Endothelial cell of umbilical vein (primary cell): ENCODE data around the gene TMEM120A. TPM values are rescaled to one million over a fixed set of nuclear protein-coding genes. Genes with fewer than 3 reads are reported as not detected.
A peak's percentile ranks its signal among the peaks of the same experiment; 100 is the strongest.
"Not testable (repeated sequence)": the region's sequence is repeated elsewhere in the genome, so short reads cannot be mapped to it uniquely, and the experiment has no call there.

Source experiments
- BruUV-seq: library from RNA; stranded (reverse); fragments of 400-500 nt; replicated peaks from 2 replicates; lab custom pipeline; 2021; lab: Mats Ljungman, UMichigan
- CTCF ChIA-PET: fragments of 300-600, 350-600 bp; sonication (Branson Sonifier 250); formaldehyde crosslinking; loops from one replicate; lab custom pipeline; 2021; ENCODE audit warnings: antibody characterized with exemption, inconsistent platforms; lab: Charles Lee
- POLR2A ChIA-PET: fragments of 300-600, 350-600 bp; sonication (Branson Sonifier 250); formaldehyde crosslinking; loops from one replicate; lab custom pipeline; 2021; ENCODE audit warnings: antibody characterized with exemption, inconsistent platforms; lab: Charles Lee
- DNase-seq: peaks from one replicate; pipeline ENCODE4 v3.0.0-alpha.2; 2011; ENCODE audit warnings: low read depth, low spot score
- FAIRE-seq: peaks from 2 replicates; lab custom pipeline; 2011; peaks lifted over from hg19 to GRCh38; lab: Jason Lieb, UNC
- H2AFZ ChIP-seq: 2 replicates; pipeline ENCODE4 v1.6.0; 2012; ENCODE audit warnings: low read depth, low read length, control low read depth, inconsistent platforms
- H3K27ac ChIP-seq: 2 replicates; pipeline ENCODE4 v1.5.1; 2011; ENCODE audit warnings: low read depth, mild to moderate bottlenecking, control low read depth, low read length, moderate library complexity; ENCODE audit not compliant: insufficient read depth
- H3K27me3 ChIP-seq, 2 experiments: 2 replicates each; pipeline versions ENCODE4 v1.6.0 to v1.6.1; 2011; ENCODE audit warnings: low read length in 2 of 2, mixed read lengths in 1 of 2; ENCODE audit not compliant: control insufficient read depth in 2 of 2, insufficient read depth in 2 of 2
- H3K36me3 ChIP-seq, 2 experiments: 2 replicates in 1 of 2; 3 replicates in 1 of 2; pipeline ENCODE4 v1.5.1; 2011; ENCODE audit warnings: low read length in 2 of 2, mild to moderate bottlenecking in 1 of 2, moderate library complexity in 1 of 2; ENCODE audit not compliant: control insufficient read depth in 2 of 2, insufficient read depth in 2 of 2; ENCODE audit errors: extremely low read depth in 1 of 2
- H3K4me1 ChIP-seq: 3 replicates; pipeline ENCODE4 v1.5.1; 2011; ENCODE audit warnings: mild to moderate bottlenecking, low read length; ENCODE audit not compliant: control insufficient read depth, insufficient read depth; ENCODE audit errors: extremely low read depth
- H3K4me2 ChIP-seq: 2 replicates; pipeline ENCODE4 v1.6.1; 2011; ENCODE audit warnings: low read length, control low read depth, mixed read lengths; ENCODE audit not compliant: insufficient read depth
- H3K4me3 ChIP-seq, 3 experiments: fragments of 200-600 bp in 1 of 3; sonication (generic), shearing (Covaris generic) in 1 of 3; replicated peaks in 1 of 3; 2 replicates each; pipeline ENCODE4 v1.5.1; 2011 to 2016; ENCODE audit warnings: control low read depth in 3 of 3, low read length in 3 of 3, mild to moderate bottlenecking in 2 of 3, inconsistent platforms in 1 of 3, low read depth in 1 of 3, moderate library complexity in 1 of 3; ENCODE audit not compliant: insufficient read depth in 1 of 3
- H3K79me2 ChIP-seq: 2 replicates; pipeline ENCODE4 v1.6.0; 2012; ENCODE audit warnings: low read length, inconsistent platforms; ENCODE audit not compliant: control insufficient read depth, insufficient read depth
- H3K9ac ChIP-seq: replicated peaks from 2 replicates; pipeline ENCODE3; 2011; ENCODE audit warnings: low read length, control low read depth; ENCODE audit not compliant: insufficient read depth; ENCODE audit errors: extremely low read depth
- H3K9me1 ChIP-seq: replicated peaks from 3 replicates; pipeline ENCODE4 v1.6.0; 2011; ENCODE audit warnings: mild to moderate bottlenecking, low read length; ENCODE audit not compliant: control insufficient read depth, insufficient read depth; ENCODE audit errors: extremely low read depth
- H3K9me3 ChIP-seq: replicated peaks from 2 replicates; pipeline ENCODE4 v1.5.1; 2012; ENCODE audit warnings: low read length, inconsistent platforms; ENCODE audit not compliant: control insufficient read depth, insufficient read depth
- H4K20me1 ChIP-seq: replicated peaks from 2 replicates; pipeline ENCODE3; 2011; ENCODE audit warnings: mild to moderate bottlenecking, low read length; ENCODE audit not compliant: control insufficient read depth, insufficient read depth; ENCODE audit errors: extremely low read depth
- CTCF ChIP-seq, 2 donors: IDR thresholded peaks; 1 replicate in 1 of 2; 2 replicates in 1 of 2; pipeline ENCODE4 v1.5.1; 2011; ENCODE audit warnings: low read length in 2 of 2, mild to moderate bottlenecking in 2 of 2, moderate library complexity in 2 of 2, control low read depth in 1 of 2, inconsistent platforms in 1 of 2, low read depth in 1 of 2; ENCODE audit not compliant: insufficient read depth in 1 of 2; ENCODE audit errors: extremely low read depth in 1 of 2
- POLR2AphosphoS5 ChIP-seq: IDR thresholded peaks from 2 replicates; pipeline ENCODE4 v1.6.1; 2012; ENCODE audit warnings: low read depth, mild to moderate bottlenecking, control low read depth, low read length, moderate library complexity; ENCODE audit not compliant: insufficient read depth
- dilution Hi-C: fragments of 300-500 bp; cut with MboI; formaldehyde crosslinking; loops from one replicate; pipeline ENCODE4 v1.15.0; 2019; ENCODE audit warnings: low sequenced_read_pairs; ENCODE audit not compliant: extremely low pct_ligation_motif_present
- intact Hi-C: fragments of 100-400 bp; cut with micrococcal nuclease; formaldehyde crosslinking; loops from one replicate; pipeline ENCODE4 v1.10.0; 2022
- polyA plus RNA-seq, 4 experiments: library from polyadenylated mRNA; depleted of rRNA in 3 of 4; stranded (reverse) in 3 of 4; unstranded in 1 of 4; fragments of >200 nt; gene quantifications; 2 replicates each; pipeline versions ENCODE4 v1.2.1 to v1.2.3, GENCODE V29; 2011 to 2012; ENCODE audit warnings: missing spikeins in 1 of 4
- total RNA-seq: library from RNA; stranded (reverse); gene quantifications from 2 replicates; pipeline ENCODE4 v1.2.3, GENCODE V29; 2021

The TMEM120A gene
- total and polyA plus RNA-seq, 2 donors (not counting 3 experiments of a cell fraction or from before 2014, with no cell fraction given), result 38.6 to 133 TPM

- no peaks in the 10 kb centered on the region for H3K9me3 ChIP-seq
- H3K79me2 ChIP-seq, result no peaks in the 10 kb centered on the region
- dilution Hi-C loops (no loop called here), intact Hi-C loops (loop anchor here (1.0 kb wide), 2 partner anchors 154 to 258 kb away; no protein-coding TSS in a partner anchor)
- no TSS peak for BruUV-seq
- no peak overlapping the region for H3K4me2 ChIP-seq
- DNase-seq (peak; percentile 71), FAIRE-seq (peak; percentile 81)
- ChIA-PET POLR2A (no interaction called here), CTCF (interaction anchor here (0.5 to 6.5 kb wide), 64 partner anchors 9 to 485 kb away, joined by 3 to 267 read pairs (median 5); partner anchors contain the start of genes HIP1, MDH2, POR and RHBDD2)
- H3K27me3 ChIP-seq, result no peaks in the 10 kb centered on the region
- TF ChIP-seq POLR2AphosphoS5 (no peak), CTCF (IDR thresholded peaks at IDR 0.05; ENCODE audit: extremely low read depth in 1 of 2, insufficient read depth in 1 of 2, low read depth in 1 of 2, low read length in 2 of 2) (peak; percentile 89 to 94)
- H3K9ac ChIP-seq, result no peak overlapping the region
- H2AFZ ChIP-seq, result no peak overlapping the region
- no peaks in the 10 kb centered on the region for H3K9me1 ChIP-seq
- H3K27ac ChIP-seq, result no peak overlapping the region
- H3K4me3 ChIP-seq, result no peak overlapping the region
- no peaks in the 10 kb centered on the region for H4K20me1 ChIP-seq
- H3K4me1 ChIP-seq, result peaks cover 2% of the 10 kb centered on the region
- H3K36me3 ChIP-seq, result peaks cover 0 to 4% of the 10 kb centered on the region in 2 experiments
Measured at GRCh38 chr7:76020031-76020714, 25.8 kb upstream of the TMEM120A start.

GRCh38 chr7:76018520-76018919 is 24.1 kb upstream of the TMEM120A start:
- H3K9me1 ChIP-seq, POLR2A ChIA-PET, H4K20me1 ChIP-seq, H3K4me3 ChIP-seq, FAIRE-seq, dilution Hi-C loops, H3K9ac ChIP-seq, DNase-seq, H3K9me3 ChIP-seq, H3K4me1 ChIP-seq, H3K36me3 ChIP-seq, H3K4me2 ChIP-seq, intact Hi-C loops, H3K27me3 ChIP-seq, BruUV-seq, H2AFZ ChIP-seq, H3K79me2 ChIP-seq, H3K27ac ChIP-seq: not testable (repeated sequence)
- CTCF ChIA-PET, result interaction anchor here (2.3 to 6.5 kb wide), 3 partner anchors 10 to 153 kb away, joined by 12 to 267 read pairs (median 41); no protein-coding TSS in a partner anchor
